VCaP (cell line): ENCODE measurements around the gene NID1.

Experiments used
- H3K27ac ChIP-seq: fragments of 450-650 bp; 2 replicates; pipeline ENCODE4 v1.5.1; 2017
- CTCF ChIP-seq: fragments of 450-650 bp; conservative IDR thresholded peaks from 2 replicates; pipeline ENCODE4 v1.5.1; 2017; ENCODE audit warnings: mild to moderate bottlenecking, moderate library complexity

The NID1 gene

GRCh38 chr1:236045771-236046170, 19.1 kb downstream of the NID1 start:
- no peak for TF ChIP-seq CTCF
- no peak overlapping the region for H3K27ac ChIP-seq

- no peak overlapping the region for H3K27ac ChIP-seq
- no peak for TF ChIP-seq CTCF
These were observed 20.5 kb downstream of the NID1 start for GRCh38 chr1:236044341-236044740.

- TF ChIP-seq CTCF, result no peak
- H3K27ac ChIP-seq, result no peak overlapping the region
These were observed 23.0 kb downstream of the NID1 start for GRCh38 chr1:236041631-236042618.

- H3K27ac ChIP-seq, result no peak overlapping the region
- no peak for TF ChIP-seq CTCF
These were observed 24.9 kb downstream of the NID1 start for GRCh38 chr1:236039740-236040685.

- TF ChIP-seq CTCF, result no peak
- no peak overlapping the region for H3K27ac ChIP-seq
These were observed 26.9 kb downstream of the NID1 start for GRCh38 chr1:236038034-236038433.

- TF ChIP-seq CTCF, result no peak
- H3K27ac ChIP-seq, result no peak overlapping the region
These were observed 29.2 kb downstream of the NID1 start for GRCh38 chr1:236035681-236036101.

GRCh38 chr1:236033336-236033735, 31.6 kb downstream of the NID1 start:
- no peak for TF ChIP-seq CTCF

More at GRCh38 chr1:236033336-236033735, 31.6 kb downstream of the NID1 start:
- H3K27ac ChIP-seq, result no peak overlapping the region
